PC-9 (cell line): ENCODE results near the gene GCM1.

ENCODE experiments used
- CTCF ChIP-seq: fragments of 200-600 bp; sonication (generic); conservative IDR thresholded peaks from 2 replicates; pipeline ENCODE4 v1.6.1; 2017; ENCODE audit warnings: mixed run types, antibody characterized with exemption, mild to moderate bottlenecking, moderate library complexity
- EZH2 ChIP-seq: fragments of 200-600 bp; sonication (generic); IDR thresholded peaks from 2 replicates; pipeline ENCODE4 v1.8.0; 2017; ENCODE audit warnings: antibody characterized with exemption, low read depth

GRCh38 chr6:53109612-53110011 is 39.0 kb downstream of the GCM1 start:
- no peak for TF ChIP-seq CTCF
- TF ChIP-seq EZH2, result no peak
